GM18858 (cell line): Measurements from ENCODE around the gene TSC22D1.
"Not testable (repeated sequence)": the region's sequence is repeated elsewhere in the genome, so short reads cannot be mapped to it uniquely, and the experiment has no call there.

Experiments used
- ATAC-seq: cut with Tn5 transposase; IDR thresholded peaks from one replicate; pipeline ENCODE4 v1.9.1; 2021; ENCODE audit not compliant: unreplicated experiment

Gene TSC22D1

GRCh38 chr13:44575741-44576350 lies at the start of gene TSC22D1:
TSC22D1 (minus strand) TSS chr13:44576330; CDS start chr13:44576074, 256 bp downstream.
- ATAC-seq = no peak

DNA sequence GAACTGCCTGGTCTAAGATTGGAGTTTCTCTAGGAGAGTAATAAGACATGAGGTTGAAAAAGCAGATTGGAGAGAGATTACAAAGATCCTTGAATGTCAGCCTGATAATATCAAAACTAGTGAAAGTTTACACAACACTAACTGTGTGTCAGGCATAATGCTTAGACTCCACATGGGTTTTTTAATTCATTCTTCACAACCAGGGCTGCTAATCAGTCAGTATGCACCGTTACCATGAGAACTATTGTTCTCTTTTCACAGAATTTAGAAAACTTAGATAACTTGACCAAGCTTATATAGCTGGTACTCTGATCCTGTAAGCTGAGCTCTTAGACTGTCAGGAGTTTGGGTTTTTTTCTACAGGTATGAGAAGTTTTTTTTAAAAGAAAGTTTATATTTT lies 46.6 kb upstream of the TSC22D1 start:
- ATAC-seq = no peak

- no peak for ATAC-seq
Observed at GRCh38 chr13:44622261-44622660, 46.1 kb upstream of the TSC22D1 start.

GRCh38 chr13:44620057-44620456 lies 43.9 kb upstream of the TSC22D1 start:
- no peak for ATAC-seq

- no peak for ATAC-seq
Observed at GRCh38 chr13:44619651-44620050, 43.5 kb upstream of the TSC22D1 start.

- ATAC-seq = no peak
Observed at GRCh38 chr13:44618326-44618725, 42.2 kb upstream of the TSC22D1 start.

GRCh38 chr13:44617648-44618047 lies 41.5 kb upstream of the TSC22D1 start:
- no peak for ATAC-seq

GRCh38 chr13:44609137-44609536 lies 33.0 kb upstream of the TSC22D1 start:
- no peak for ATAC-seq

DNA sequence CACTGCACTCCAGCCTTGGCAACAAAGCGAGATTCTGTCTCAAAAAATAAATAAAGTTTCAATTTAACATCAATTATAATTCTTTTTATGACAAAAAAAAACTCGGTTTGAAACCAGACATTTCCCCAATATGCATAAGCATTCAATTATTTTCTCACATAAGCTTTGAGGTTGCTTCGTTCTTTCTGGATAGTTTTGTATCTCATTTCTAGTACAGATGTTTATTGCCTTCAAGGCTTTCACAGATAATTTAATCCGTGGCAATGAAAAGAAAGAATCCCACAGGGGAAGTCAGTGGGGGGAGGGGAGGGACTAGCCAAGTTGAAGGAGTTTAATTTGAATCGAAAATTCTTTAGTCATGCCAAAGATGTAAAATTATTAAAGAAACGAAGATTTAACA lies 29.6 kb upstream of the TSC22D1 start:
- ATAC-seq = no peak

- no peak for ATAC-seq
Observed at GRCh38 chr13:44605275-44605674, 29.1 kb upstream of the TSC22D1 start.

DNA sequence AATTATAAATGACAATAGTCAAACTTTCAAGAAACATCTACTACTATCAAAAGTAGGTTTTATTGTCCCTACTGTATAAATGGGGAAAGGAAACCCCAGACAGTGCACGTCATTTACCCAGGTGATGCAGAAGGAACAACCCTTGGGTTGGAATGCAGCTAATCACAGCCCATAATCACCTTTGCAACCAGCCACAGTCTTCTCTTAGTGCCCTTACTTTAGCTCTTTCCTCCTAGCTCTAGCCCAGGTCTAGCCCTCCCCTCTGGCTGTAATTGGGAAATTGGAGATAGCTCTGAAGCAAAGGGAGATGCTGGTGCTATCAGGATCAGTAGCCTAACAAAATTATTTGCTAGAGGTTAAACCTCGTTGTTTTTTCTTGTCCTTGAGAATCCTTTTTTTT lies 25.5 kb upstream of the TSC22D1 start:
- ATAC-seq = no peak

DNA sequence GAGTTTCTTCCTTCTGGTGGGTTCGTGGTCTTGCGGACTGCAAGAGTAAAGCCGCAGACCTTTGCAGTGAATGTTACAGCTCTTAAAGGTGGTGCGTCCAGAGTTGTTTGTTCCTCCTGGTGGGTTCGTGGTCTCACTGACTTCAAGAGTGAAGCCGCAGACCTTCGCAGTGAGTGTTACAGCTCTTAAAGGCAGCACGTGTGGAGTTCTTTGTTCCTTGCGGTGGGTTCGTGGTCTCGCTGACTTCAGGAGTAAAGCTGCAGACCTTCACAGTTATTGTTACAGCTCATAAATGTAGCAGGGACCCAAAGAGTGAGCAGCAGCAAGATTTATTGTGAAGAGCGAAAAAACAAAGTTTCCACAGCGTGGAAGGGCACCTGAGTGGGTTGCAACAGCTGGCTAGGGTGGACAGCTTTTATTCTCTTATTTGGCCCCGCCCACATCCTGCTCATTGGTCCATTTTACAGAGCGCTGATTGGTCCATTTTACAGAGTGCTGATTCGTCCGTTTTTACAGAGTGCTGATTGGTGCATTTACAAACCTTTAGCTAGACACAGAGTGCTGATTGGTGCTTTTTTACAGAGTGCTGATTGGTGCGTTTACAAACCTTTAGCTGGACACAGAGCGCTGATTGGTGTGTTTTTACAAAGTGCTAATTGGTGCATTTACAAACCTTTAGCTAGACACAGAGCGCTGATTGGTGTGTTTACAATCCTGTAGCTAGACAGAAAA lies 17.9 kb upstream of the TSC22D1 start:
- ATAC-seq = not testable (repeated sequence)

DNA sequence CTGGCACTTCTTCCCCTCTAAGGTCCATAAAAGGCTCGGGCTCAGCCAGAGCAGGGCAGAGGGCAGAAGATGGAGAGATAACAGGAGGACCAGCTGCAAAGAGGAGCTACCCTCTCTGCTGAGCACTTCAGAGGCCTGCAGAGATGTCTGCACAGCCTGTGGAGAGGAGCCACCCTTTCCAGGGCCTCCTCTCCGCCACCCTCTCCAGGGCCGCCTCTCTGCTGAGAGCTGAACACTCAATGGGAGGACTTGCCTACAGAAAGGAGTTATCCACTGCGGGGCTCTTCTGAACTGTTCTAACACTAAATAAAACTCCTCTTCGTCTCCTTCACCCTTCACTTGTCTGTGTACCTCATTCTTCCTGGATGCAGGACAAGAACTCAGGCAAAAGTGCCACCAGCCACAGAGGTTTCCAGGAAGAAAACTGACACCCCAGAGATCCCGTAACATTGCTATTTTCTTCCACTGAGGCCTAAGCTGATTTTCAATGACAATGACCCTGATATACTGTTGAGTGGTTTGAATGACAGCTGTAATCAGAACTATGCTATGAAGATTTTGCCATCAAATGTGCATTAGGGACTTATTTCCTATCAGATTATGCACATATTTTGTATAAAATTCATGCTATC lies 16.2 kb upstream of the TSC22D1 start:
- ATAC-seq = no peak

- ATAC-seq = no peak
Observed at GRCh38 chr13:44591316-44591715, 15.2 kb upstream of the TSC22D1 start.

DNA sequence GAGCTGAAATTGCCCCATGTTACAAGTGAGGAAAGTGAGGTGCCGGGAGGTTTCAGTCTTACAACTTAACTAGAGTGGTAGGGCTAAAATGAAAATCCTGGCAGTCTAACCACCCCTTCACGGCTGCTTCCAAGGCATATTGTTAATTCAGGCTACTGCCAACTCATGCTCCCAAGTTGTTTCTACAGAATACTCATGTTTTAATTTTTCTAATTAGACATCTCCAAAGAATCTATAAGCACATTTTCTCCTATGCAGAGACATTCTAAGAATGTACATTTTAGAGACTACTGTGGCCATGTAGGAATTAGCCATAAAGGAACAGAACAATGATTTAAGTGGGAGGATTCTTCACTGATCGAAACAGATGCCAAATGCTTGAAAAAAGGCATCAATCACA lies 7.0 kb upstream of the TSC22D1 start:
- no peak for ATAC-seq

DNA sequence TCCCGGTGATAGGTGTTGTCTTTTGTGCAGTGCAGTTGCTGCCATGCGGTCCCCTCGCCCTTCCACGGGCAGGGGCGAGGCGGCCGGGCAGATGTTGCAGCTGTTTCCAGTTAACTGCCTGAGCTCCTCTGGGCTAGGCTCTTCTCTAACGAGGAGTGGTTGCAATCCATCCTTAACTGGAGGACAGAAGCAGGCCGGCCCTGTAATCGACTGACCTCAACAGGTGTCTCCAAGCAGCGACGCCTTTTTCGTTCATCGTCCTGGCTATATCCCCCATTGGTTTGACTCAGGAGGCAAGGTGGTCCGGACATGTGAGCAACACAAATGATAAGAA lies 1.9 kb upstream of the TSC22D1 start:
- ATAC-seq = no peak

DNA sequence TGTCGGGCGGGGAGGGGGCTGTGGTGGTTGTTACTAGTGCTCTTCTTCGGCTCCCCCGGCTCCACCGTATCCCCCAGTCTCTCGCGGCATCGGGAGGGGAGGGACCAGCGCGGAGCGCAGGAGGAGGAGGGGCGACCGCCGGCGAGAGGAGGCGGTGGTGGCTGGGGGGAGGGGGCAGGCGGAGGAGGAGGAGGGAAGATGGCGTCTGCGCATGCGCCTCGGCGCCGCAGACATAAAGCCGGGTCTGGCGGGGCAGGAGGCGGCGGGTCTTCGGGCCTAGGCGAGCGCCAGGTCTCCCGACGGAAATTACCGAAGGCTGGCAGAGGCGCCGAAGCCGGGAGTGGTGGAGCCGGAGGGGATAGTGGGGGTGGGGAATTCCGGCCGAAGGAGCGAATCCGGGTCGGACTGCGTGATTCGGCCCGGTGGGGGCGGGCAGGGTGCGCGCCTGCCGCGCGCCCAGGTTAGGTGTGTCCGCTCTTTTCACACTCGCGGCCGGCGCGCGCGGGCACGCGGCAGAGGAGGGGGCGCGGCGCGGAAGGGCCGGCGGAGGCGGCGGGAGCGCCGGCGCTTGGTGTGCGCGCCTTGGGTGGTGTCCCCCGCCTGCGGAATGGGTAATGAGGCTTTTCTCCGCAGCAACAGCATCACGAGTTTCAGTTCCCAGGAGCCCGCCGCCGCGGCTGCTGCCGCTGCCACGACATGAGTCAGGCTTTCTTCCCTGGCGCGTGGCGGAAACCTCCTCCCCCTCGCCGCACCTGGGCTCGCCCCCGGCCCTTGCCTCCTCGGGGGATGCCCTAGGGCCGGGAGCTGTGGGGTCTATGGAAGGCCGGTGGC lies 1.3 kb upstream of the TSC22D1 start:
- ATAC-seq = peak; percentile 68

DNA sequence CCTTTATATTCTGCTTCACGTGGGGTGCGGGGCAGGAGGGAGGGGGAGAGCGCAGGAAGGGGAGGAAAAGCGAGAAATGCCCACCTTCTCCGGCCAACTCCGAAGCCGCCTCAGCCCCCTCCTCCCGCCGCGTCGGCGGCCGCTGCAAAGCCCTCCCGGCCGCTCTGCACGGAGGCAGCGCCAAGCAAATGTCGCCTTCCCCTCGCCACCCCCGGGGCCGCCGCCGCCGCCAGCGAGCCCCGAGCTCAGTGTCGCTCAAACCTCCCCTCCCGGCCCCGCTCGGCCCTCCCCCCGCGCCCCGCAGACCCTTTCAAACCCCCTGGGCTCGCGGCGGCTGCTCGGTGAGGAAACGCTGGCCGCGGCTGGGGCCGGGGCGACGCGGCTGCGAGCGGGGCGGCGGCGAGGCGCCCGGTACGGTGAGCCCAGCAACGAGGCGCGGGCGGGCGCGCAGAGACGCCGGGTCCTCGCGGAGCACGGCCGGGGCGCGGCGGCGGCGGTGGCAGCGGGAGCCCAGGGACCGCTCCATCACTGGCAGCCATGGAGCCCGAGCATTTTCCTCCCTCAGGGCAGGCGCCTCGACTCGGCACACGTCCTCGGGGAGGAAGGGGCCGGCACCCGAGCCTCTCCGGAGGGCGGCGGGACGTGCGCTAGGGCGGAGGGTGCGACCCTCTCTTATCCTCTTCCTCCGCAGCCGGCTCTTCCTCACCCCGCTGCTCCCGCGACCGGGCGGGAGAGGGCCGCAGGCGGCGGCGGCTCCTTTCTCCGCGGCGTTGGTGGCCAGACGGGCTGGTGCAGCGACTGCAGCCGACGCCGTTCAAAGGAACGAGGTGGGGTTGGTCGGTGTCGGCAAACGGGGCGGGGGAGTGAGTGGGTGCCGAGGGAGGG lies 463 bp upstream of the TSC22D1 start:
- ATAC-seq = no peak

GRCh38 chr13:44575035-44575434 lies 1.1 kb downstream of the TSC22D1 start:
- ATAC-seq = no peak

GRCh38 chr13:44574466-44574855 lies 1.7 kb downstream of the TSC22D1 start:
- no peak for ATAC-seq
